ENCODE measurements around the gene TMEM60. TPM values are rescaled to one million over a fixed set of nuclear protein-coding genes. Genes with fewer than 3 reads are reported as not detected.

Gene TMEM60
- total RNA-seq, 4 donors from 2014 or later, result 9.6 to 21.9 (median 14.5) TPM

- TF ChIP-seq CTCF (IDR thresholded peaks at IDR 0.05), result no peak
- ATAC-seq (ENCODE audit: low FRiP score) (no peak), DNase-seq (ENCODE audit: low spot score) (no peak)
Measured at GRCh38 chr7:77813180-77813579, 14.9 kb upstream of the TMEM60 start.

GRCh38 chr7:77812290-77812685 lies 14.1 kb upstream of the TMEM60 start:
- TF ChIP-seq CTCF (IDR thresholded peaks at IDR 0.05), result no peak
- ATAC-seq (ENCODE audit: low FRiP score) (no peak), DNase-seq (ENCODE audit: low spot score) (no peak)

- no peak for TF ChIP-seq CTCF (IDR thresholded peaks at IDR 0.05)
- no peak for ATAC-seq (ENCODE audit: low FRiP score)
- no peak for DNase-seq (ENCODE audit: low spot score)
Measured at GRCh38 chr7:77811516-77812289, 13.5 kb upstream of the TMEM60 start.

GRCh38 chr7:77808517-77808916 lies 10.3 kb upstream of the TMEM60 start:
- DNase-seq (ENCODE audit: low spot score), result no peak
- no peak for ATAC-seq (ENCODE audit: low FRiP score)
- no peak for TF ChIP-seq CTCF (IDR thresholded peaks at IDR 0.05)

- ATAC-seq (ENCODE audit: low FRiP score) (no peak), DNase-seq (ENCODE audit: low spot score) (no peak)
- TF ChIP-seq CTCF (IDR thresholded peaks at IDR 0.05), result no peak
Measured at GRCh38 chr7:77806425-77806824, 8.2 kb upstream of the TMEM60 start.

GRCh38 chr7:77802557-77803405 lies 4.5 kb upstream of the TMEM60 start:
- no peak for DNase-seq (ENCODE audit: low spot score)
- ATAC-seq (ENCODE audit: low FRiP score), result no peak

More at GRCh38 chr7:77802557-77803405, 4.5 kb upstream of the TMEM60 start:
- no peak for TF ChIP-seq CTCF (IDR thresholded peaks at IDR 0.05)

All from omental fat pad (tissue), 4 donors.